GM19468 (cell line): ENCODE measurements around the gene BMP5.

ENCODE experiments used
- ATAC-seq: cut with Tn5 transposase; IDR thresholded peaks from one replicate; pipeline ENCODE4 v1.9.1; 2021; ENCODE audit warnings: mild to moderate bottlenecking, moderate library complexity, moderate number of reproducible peaks; ENCODE audit not compliant: unreplicated experiment; ENCODE audit errors: extremely low read depth

Gene BMP5

GRCh38 chr6:55820696-55821095 lies 54.7 kb downstream of the BMP5 start:
- ATAC-seq = no peak

- ATAC-seq = no peak
Observed at GRCh38 chr6:55819811-55820210, 55.6 kb downstream of the BMP5 start.

GRCh38 chr6:55818482-55818881 lies 56.9 kb downstream of the BMP5 start:
- ATAC-seq = no peak

- no peak for ATAC-seq
Observed at GRCh38 chr6:55812509-55812908, 62.9 kb downstream of the BMP5 start.

- no peak for ATAC-seq
Observed at GRCh38 chr6:55811074-55811473, 64.3 kb downstream of the BMP5 start.

GRCh38 chr6:55802259-55802658 lies 73.1 kb downstream of the BMP5 start:
- no peak for ATAC-seq

GRCh38 chr6:55798571-55798970 lies 76.8 kb downstream of the BMP5 start:
- ATAC-seq = no peak

- ATAC-seq = no peak
Observed at GRCh38 chr6:55794136-55794812, 81.1 kb downstream of the BMP5 start.

GRCh38 chr6:55785273-55785672 lies 90.1 kb downstream of the BMP5 start:
- no peak for ATAC-seq

GRCh38 chr6:55782275-55782674 lies 93.1 kb downstream of the BMP5 start:
- ATAC-seq = no peak

GRCh38 chr6:55778705-55779104 lies 96.7 kb downstream of the BMP5 start:
- no peak for ATAC-seq

- no peak for ATAC-seq
Observed at GRCh38 chr6:55777469-55777868, 97.9 kb downstream of the BMP5 start.

GRCh38 chr6:55776113-55776512 lies 99.3 kb downstream of the BMP5 start:
- ATAC-seq = no peak

GRCh38 chr6:55775029-55775318 lies 100.4 kb downstream of the BMP5 start:
- ATAC-seq = no peak

- no peak for ATAC-seq
Observed at GRCh38 chr6:55774286-55775028, 100.9 kb downstream of the BMP5 start.

- ATAC-seq = no peak
Observed at GRCh38 chr6:55773620-55774216, 101.7 kb downstream of the BMP5 start.

GRCh38 chr6:55772730-55773129 lies 102.7 kb downstream of the BMP5 start:
- no peak for ATAC-seq

- ATAC-seq = no peak
Observed at GRCh38 chr6:55759536-55759935, 115.9 kb downstream of the BMP5 start.

GRCh38 chr6:55758156-55758937 lies 117.0 kb downstream of the BMP5 start:
- no peak for ATAC-seq

- ATAC-seq = no peak
Observed at GRCh38 chr6:55756531-55757031, 118.8 kb downstream of the BMP5 start.

- no peak for ATAC-seq
Observed at GRCh38 chr6:55748880-55749279, 126.5 kb downstream of the BMP5 start.
